DND-41 (cell line): ENCODE results near the gene FMN2.

Source experiments
- EZH2 ChIP-seq: IDR thresholded peaks from 3 replicates; pipeline ENCODE4 v1.6.1; 2012; ENCODE audit warnings: borderline replicate concordance, low read depth, mild to moderate bottlenecking, moderate library complexity, low read length, inconsistent platforms; ENCODE audit not compliant: severe bottlenecking
- TF ChIP-seq, protein P1 (sequence below): IDR thresholded peaks from 2 replicates; pipeline ENCODE4 v1.5.1; 2012; ENCODE audit warnings: borderline replicate concordance, low read length, moderate library complexity, mild to moderate bottlenecking; ENCODE audit not compliant: poor library complexity, severe bottlenecking; ENCODE audit errors: extremely low read depth

DNA sequence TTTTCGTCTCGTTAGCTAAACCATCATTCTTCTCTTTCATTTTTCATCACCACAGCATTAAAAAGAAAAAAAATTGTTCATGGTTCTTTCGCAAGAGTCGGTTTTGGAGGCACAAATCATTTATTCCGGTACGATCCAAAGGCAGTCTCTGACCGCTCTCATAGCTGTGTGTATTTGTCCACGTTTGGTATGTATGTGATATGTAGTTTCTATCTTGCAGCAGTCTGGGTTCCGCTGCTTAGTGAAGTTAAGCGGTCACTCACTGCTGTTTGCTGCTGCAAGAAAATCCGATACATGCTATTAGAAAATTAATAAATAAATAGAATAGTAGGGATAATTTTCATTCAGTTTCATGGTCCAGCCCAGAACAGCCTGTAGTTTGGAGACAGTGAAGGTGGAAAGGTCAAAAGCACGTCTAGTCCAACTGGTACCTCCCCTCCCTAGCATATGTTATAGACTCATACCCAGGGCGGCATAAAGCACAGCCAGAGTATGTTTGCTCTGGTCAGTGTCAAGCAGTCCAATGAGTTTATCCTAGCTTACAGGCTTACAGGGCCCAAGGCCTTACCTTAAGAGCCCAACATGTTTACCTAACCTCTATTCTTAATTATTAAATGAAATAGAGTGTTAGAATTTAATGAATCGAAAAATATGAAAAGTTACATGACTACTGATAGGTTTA, 2.5 kb downstream of the FMN2 start:
- TF ChIP-seq, protein P1, sequence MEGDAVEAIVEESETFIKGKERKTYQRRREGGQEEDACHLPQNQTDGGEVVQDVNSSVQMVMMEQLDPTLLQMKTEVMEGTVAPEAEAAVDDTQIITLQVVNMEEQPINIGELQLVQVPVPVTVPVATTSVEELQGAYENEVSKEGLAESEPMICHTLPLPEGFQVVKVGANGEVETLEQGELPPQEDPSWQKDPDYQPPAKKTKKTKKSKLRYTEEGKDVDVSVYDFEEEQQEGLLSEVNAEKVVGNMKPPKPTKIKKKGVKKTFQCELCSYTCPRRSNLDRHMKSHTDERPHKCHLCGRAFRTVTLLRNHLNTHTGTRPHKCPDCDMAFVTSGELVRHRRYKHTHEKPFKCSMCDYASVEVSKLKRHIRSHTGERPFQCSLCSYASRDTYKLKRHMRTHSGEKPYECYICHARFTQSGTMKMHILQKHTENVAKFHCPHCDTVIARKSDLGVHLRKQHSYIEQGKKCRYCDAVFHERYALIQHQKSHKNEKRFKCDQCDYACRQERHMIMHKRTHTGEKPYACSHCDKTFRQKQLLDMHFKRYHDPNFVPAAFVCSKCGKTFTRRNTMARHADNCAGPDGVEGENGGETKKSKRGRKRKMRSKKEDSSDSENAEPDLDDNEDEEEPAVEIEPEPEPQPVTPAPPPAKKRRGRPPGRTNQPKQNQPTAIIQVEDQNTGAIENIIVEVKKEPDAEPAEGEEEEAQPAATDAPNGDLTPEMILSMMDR, result no peak
- TF ChIP-seq EZH2, result no peak
